HL-60 (cell line): Measurements from ENCODE around the gene ASCL4.

Experiments used
- POLR2AphosphoS5 ChIP-seq: IDR thresholded peaks from 2 replicates; pipeline ENCODE4 v1.6.1; 2012; ENCODE audit warnings: low read depth
- TF ChIP-seq, protein P1 (sequence below): IDR thresholded peaks from one replicate; pipeline ENCODE4 v1.5.1; 2011; ENCODE audit warnings: low read length, control low read depth, inconsistent platforms; ENCODE audit not compliant: insufficient read depth

DNA sequence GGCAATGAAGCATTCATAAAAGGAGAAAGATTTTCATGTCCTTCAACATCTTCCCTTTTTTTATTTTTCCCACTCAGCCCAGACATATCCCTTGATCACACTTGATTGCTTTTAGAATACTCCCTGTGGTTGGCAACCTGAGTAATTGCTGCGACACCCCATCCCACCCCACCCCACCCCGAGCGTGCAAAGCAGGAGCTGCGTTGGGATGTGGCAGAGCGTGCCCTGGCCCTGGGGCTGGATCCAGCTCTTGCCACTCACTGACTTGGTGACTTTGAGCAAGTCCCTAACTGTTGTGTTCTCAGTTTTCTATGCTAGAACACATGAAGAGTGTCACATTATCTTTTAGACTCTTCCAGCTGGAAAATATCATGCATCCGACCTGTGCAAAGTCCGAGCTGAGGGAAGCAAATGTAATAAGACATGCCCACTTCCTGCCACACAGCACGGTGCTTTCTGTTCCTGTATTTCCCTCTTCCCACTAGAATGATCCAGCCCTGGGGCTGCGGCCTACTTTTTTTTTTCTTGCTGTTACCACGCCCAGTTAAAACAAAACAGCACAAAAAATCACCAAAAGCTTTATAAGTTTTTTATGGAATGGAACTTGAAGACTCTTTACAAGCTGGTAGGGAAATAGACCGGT, 4.0 kb downstream of the ASCL4 start:
- TF ChIP-seq, protein P1, sequence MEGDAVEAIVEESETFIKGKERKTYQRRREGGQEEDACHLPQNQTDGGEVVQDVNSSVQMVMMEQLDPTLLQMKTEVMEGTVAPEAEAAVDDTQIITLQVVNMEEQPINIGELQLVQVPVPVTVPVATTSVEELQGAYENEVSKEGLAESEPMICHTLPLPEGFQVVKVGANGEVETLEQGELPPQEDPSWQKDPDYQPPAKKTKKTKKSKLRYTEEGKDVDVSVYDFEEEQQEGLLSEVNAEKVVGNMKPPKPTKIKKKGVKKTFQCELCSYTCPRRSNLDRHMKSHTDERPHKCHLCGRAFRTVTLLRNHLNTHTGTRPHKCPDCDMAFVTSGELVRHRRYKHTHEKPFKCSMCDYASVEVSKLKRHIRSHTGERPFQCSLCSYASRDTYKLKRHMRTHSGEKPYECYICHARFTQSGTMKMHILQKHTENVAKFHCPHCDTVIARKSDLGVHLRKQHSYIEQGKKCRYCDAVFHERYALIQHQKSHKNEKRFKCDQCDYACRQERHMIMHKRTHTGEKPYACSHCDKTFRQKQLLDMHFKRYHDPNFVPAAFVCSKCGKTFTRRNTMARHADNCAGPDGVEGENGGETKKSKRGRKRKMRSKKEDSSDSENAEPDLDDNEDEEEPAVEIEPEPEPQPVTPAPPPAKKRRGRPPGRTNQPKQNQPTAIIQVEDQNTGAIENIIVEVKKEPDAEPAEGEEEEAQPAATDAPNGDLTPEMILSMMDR: no peak
- no peak for TF ChIP-seq POLR2AphosphoS5
